IPS-18c (cell line): Measurements from ENCODE around the gene MET.
"Not testable (repeated sequence)": the region's sequence is repeated elsewhere in the genome, so short reads cannot be mapped to it uniquely, and the experiment has no call there.

Experiments
- H3K4me3 ChIP-seq: 2 replicates; pipeline ENCODE4 v1.7.0; 2013; ENCODE audit warnings: low read depth, mild to moderate bottlenecking, low read length, moderate library complexity; ENCODE audit not compliant: insufficient read depth
- H3K9me3 ChIP-seq: one replicate; pipeline ENCODE4 v1.6.1; 2013; ENCODE audit warnings: mild to moderate bottlenecking, low read length, moderate library complexity; ENCODE audit not compliant: control insufficient read depth, insufficient read depth

MET gene

DNA sequence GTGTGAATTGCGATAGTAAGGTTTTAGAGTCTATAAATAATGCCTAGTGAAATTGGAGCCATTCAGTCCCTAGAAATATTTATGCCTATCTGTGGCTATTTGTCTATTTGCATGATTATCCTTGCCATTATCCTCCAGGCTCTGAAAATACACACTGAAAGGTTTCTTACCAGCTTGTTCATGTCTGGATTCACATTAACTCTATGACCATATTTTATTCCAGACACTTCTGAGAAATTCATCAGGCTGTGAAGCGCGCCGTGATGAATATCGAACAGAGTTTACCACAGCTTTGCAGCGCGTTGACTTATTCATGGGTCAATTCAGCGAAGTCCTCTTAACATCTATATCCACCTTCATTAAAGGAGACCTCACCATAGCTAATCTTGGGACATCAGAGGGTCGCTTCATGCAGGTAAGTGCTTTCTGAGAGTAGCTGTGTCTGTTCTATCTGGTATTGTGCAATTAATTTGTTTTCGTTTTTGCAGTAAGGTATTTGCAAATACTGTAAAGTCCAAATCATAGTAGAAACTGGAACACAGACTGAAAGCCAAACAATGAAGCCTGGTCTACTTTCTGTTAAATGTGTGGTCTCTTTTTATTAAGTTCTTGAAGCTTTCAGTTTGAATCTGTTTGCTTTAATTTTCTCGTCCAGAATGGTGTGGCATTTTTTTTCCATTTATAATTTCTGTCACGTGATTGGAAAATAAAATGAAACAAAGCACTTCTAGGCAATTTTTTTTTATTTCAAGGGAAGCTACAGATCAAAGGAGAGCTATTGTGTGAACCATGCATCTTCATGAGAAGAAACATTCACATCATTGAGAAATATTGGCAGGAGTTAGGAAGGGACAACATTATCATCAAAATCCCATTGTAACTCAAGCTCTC, 59.7 kb downstream of the MET start:
- Histone ChIP-seq H3K4me3 (no peak overlapping the region), H3K9me3 (no peaks in the 10 kb centered on the region)

DNA sequence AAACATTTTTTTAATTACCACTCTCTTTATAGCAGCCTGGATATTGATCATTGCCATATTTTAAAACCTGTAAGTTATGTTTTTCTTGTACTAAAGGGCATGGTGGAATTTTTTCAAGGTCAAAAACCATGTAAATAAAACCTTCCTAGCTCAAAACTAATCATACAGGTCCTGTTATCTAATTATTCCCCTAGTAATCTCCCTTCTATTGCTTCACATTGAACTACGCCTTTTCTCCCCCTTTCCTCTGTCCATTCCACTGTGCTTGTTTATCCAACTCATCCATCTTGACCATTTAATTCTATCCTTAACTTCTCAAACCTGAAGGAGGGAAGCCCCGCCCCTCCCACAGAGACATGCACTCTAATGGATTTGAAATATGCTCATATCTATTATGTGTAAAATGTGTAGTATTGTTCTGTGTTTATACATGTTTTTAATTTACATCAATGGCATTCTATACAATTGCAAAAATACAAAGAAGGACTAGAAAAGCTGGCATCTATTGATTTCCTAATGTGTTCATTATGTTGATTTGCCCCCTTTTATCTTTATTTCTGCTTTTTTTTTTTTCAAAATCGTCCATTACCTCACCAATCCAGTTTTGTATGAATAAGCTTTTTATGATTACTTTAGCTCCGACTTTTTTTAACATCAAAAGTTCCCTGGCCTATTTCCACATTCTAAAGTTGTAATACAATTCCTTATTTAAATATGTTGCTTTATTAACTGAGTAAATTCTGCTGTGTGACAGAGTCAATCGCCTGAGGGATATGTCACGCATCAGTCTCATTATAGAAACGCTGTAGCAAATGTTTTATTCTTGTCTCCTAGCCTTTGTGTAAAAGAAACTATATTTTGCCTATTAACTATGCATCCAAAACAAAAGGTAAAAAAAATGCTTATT, 61.0 kb downstream of the MET start:
- Histone ChIP-seq H3K4me3 (no peak overlapping the region), H3K9me3 (no peaks in the 10 kb centered on the region)

DNA sequence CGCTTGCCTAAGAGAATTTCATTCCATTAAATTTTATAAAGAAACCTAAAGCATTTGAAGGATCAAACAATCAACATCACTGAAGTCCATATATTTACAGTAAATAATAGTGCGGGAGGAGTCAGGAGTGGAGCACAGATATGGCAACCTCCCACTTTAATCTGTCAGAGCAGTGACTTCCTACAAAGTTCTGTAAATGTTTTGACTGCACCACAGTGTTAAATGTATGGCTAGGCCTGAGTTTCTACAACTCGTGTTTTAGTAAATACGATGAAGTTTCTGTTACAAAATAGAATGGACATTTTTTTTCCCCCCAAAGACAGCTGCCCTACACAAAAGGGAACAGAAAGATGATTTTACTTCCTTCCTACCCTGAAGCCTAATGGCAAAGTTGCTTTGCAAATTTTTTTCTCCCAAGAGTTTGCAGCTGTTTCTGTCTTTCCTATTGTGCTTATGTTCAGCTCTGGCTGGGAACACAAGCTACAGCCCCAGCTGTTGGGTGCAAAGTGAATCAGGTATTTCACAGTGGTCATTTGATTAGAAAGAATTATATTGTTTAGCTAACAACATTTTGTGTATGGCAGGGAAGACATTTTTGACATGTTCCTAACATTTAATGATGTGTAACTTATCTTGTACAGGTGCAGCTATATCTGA, 62.1 kb downstream of the MET start:
- Histone ChIP-seq H3K9me3 (no peaks in the 10 kb centered on the region), H3K4me3 (no peak overlapping the region)

DNA sequence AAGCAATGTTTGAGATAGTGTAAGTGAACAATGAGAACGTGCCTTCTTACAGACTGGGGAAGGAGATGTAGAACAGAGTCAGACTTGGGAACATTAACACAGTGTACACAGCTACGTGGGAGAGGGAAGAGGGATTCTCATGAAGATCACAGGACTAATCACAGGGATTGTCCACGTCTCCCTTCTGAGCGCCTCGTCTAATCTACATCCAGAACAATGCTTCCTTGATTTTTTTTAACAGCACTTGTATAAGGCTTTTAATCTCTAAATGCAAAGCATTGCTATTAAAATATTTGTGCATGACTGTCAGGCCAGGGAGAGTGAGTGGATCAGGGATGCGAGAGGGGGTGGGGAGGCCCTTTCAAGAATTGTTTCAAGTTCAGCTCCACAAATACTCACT, 62.7 kb downstream of the MET start:
- no peak overlapping the region for H3K4me3 ChIP-seq

DNA sequence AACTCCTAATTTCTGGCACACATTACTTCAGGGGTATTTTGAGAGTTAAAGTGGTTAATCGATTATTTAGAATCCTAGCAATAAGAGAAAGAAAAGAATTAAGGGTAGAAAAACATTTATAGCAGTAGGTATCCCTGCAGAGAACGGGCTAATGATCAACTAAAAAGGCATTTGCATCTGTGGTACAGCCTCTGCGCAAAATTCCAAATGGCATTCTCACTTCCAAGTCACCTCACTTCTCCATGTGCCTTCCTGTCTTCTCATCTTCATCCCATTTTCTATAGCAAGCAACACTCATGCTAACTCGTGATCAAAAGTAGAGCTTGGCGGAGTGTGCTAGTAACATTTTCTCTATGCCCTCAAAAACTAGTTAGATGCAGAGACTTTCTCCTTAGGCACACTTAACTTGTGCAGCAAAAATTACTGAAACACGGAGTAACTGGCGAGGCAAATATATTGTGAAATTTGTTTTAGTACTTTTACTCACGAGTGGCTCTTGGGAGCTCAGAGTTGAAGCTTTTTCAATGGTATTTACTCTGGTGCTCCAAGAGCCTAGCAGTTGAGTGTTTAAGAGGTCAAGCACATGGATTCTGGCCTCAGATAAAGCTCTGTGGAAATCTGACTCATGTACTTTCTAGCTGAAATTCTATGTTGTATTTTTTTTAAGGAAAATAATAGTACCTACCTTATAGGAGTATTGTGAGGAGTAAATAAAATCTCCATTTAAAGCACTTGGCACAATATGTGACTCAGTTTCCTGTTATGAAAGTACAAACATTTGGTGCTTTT, 65.1 kb downstream of the MET start:
- Histone ChIP-seq H3K4me3 (no peak overlapping the region), H3K9me3 (no peaks in the 10 kb centered on the region)

More for the DNA sequence above, 62.7 kb downstream of the MET start:
- H3K9me3 ChIP-seq = no peaks in the 10 kb centered on the region

DNA sequence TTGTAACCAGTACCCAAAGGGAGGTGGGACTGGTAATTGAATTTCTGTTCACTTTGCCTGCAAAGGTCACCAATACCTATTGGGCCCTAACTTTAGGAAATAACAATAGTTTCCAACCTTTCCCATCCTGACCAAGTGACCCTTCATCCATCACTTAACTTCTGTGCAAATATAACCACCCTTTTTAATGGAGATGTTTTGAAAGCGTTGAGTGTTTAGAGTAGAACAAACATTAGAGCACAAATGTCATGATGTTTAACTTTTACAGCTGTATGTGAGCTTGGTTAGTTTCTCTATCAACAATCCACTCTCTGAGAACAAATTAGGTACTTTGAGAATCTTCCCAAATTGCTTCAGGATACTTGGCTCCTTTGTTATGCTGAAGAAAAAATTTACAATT, 66.4 kb downstream of the MET start:
- no peak overlapping the region for H3K4me3 ChIP-seq
- H3K9me3 ChIP-seq = no peaks in the 10 kb centered on the region

DNA sequence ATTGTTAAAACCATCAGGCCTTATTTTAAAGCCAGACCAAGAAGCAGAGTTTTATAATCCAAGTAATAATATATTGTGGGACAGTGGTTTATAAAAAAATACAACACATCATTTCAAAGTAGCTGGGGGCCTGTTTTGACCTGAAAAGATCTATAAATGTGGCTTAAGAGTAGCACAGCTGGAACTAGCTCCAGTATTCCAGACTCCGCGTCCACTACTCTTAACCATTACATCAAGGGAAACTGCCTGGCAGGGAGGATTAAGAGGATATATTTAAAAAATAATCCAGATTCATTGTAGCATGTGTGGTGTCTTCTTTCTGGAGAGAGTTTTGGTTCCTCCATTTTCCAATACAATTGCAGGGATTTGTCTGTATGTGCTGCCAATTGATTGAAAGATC, 67.3 kb downstream of the MET start:
- Histone ChIP-seq H3K4me3 (no peak overlapping the region), H3K9me3 (no peaks in the 10 kb centered on the region)

DNA sequence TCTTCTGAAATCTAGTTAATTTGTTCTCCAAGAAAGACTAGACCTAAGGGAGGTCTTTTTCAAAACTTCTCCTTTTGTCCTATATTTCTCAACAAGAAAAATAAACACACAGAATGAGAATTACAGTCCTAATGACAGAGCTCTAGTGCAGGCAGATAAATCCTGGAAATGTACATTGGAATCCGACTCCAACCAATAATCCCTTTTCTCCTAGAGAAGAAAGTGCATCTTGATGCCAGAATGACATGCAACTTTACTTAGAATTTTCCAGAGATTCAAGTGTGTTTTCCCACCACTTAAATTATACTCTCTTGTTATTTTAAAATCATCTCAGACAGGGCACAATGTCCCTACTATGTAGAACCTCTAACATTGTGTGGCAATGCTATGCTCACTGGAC, 68.2 kb downstream of the MET start:
- Histone ChIP-seq H3K9me3 (no peaks in the 10 kb centered on the region), H3K4me3 (no peak overlapping the region)

DNA sequence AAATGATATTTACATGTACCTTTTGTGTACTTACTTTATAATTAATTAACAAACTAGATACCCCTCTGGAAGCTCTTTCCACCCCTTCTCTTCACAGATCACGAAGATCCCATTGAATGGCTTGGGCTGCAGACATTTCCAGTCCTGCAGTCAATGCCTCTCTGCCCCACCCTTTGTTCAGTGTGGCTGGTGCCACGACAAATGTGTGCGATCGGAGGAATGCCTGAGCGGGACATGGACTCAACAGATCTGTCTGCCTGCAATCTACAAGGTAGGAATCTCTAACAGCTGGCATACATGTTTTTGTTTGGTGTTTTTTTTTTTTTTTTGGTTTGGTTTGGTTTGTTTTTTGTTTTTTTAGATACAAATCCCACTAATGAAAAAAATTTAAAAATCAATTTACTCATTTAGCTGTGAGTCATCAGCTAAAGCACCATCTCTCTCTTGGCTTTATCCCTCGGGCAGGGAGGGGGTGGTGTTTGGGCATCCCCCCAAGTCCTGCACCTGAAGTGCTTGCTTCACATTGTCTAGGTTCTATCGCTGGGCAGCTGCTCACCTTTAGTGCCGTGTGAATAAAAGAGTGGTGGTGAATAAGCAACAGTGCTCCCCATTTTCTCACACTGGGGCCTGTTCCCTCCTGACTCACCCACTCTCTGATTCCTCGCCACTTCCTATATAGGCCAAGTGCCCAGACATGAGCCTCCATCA, 68.9 kb downstream of the MET start:
- Histone ChIP-seq H3K9me3 (no peaks in the 10 kb centered on the region), H3K4me3 (no peak overlapping the region)

DNA sequence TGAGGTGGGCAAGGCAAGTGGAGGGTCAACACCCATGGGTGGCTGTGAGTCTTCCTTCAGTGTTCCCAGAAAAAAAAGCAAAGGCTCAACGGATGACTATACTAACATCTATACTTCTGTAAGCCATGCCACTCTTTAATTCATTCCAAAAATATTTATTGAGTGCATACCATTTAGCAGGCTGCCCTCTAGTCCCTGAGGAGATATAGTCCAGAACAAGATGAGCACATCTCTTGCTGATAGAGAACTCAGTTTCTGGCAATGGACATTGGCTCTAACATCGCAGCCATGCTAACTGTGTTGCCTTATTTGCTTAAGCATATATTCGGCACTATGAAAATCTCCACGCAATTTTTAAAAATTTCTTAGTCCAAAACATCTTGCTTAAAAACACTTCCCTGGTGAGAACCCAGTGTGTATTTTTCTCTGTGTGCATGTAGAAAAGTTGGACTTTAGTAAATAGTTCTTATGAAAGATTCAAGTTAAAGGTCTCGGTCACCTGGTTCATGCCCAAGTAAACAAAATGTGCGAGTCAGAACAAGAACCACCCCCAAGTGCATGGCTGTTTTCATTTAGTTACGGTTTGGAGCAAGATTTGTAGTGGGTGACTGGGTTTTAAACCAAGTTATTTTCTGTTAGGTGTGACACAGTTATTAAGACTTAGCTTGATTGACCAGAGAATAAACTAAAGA, 69.8 kb downstream of the MET start:
- Histone ChIP-seq H3K9me3 (no peaks in the 10 kb centered on the region), H3K4me3 (no peak overlapping the region)

DNA sequence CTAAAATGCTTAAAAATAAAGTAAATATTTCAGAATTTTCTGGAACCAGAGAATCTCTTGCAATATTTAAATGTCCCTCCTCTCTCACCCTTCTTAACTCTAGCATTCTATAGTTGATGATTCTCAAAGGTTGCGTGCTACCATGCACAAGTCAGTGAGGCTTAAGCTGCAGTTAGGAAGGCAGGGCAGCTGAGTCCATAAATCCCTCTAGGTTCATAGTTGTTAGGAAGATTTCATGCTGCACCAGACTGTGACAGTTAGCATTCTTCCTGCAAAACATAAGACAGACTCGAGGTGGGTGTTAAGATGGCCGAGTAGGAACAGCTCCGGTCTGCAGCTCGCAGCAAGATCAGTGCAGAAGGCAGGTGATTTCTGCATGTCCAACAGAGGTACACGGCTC, 70.6 kb downstream of the MET start:
- Histone ChIP-seq H3K4me3 (no peak overlapping the region), H3K9me3 (no peaks in the 10 kb centered on the region)

DNA sequence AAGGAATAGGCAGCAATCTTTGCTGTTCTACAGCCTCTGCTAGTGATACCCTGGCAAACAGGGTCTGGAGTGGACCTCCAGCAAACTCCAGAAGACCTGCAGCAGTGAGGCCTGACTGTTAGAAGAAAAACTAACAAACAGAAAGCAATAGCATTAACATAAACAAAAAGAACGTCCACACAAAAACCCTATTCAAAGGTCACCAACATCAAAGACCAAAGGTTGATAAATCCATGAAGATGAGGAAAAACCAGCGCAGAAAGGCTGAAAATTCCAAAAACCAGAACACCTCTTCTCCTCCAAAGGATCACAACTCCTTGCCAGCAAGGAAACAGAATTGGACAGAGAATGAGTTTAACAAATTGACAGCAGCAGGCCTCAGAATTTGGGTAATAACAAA, 71.8 kb downstream of the MET start:
- H3K9me3 ChIP-seq, H3K4me3 ChIP-seq: not testable (repeated sequence)

DNA sequence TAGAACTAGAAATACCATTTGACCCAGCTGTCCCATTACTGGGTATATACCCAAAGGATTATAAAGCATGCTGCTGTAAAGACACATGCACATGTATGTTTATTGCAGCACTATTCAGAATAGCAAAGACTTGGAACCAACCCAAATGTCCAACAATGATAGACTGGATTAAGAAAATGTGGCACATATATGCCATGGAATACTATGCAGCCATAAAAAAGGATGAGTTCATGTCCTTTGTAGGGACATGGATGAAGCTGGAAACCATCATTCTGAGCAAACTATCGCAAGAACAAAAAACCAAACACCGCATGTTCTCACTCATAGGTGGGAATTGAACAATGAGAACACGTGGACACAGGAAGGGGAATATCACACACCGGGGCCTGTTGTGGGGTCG, 74.4 kb downstream of the MET start:
- H3K9me3 ChIP-seq, H3K4me3 ChIP-seq: not testable (repeated sequence)

DNA sequence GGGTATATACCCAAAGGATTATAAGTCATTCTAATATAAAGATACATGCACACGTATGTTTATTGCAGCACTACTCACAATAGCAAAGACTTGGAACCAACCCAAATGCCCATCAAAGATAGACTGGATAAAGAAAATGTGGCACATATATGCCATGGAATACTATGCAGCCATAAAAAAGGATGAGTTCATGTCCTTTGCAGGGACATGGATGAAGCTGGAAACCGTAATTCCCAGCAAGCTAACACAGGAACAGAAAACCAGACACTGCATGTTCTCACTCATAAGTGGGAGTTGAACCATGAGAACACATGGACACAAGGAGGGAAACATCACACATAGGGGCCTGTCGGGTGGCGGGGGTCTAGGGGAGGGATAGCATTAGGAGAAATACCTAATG, 79.1 kb downstream of the MET start:
- H3K4me3 ChIP-seq, H3K9me3 ChIP-seq: not testable (repeated sequence)

DNA sequence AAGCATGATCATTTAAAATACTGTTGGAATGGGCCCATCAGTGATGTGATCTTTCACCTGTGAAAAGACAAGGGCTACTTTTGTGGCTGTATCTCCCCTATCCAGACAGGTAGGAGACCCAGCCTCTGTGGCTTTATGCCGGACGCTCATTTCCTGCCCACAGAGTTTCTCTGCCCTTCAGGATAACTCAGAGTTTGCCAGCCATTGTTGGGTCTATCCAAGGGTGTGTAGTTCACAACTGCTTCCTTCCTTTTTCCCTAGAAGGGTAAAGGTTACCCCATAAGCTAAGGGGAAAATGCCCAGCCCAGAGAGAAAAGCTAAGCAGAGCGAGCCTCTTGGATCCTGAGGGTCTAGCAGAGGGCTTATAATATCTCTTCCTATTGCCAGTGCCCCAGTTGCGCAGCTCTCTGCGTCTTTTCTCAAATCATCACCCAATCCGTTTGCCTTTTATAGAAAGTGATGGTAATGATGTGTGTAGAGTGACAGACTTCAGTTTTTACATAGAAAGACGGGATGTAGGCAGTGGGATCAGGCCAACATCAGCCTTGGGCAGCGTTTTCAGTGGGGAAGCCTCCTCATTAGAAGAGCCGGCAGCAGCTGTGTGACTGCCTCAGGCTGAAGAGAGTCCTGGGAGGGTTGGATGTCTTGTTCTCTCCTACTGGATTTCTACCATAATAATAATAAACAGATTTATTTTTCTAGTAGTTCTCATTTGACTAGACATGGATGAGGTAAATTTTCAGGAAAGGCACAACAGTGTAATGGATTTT, 80.5 kb downstream of the MET start:
- H3K4me3 ChIP-seq = no peak overlapping the region
- H3K9me3 ChIP-seq = peaks cover 2% of the 10 kb centered on the region
